HEK293 (cell line): ENCODE measurements around the gene GPATCH4.

ENCODE experiments used
- MEIS1 ChIP-seq: sonication (generic); formaldehyde crosslinking; IDR thresholded peaks from 2 replicates; pipeline ENCODE4 v1.8.1; 2022; ENCODE audit warnings: missing genetic modification reagents, mild to moderate bottlenecking, borderline replicate concordance
- ZNF112 ChIP-seq: fragments of 450-650 bp; formaldehyde crosslinking; IDR thresholded peaks from 2 replicates; pipeline ENCODE4 v1.5.0; 2017; ENCODE audit warnings: missing biosample characterization, missing genetic modification characterization
- ZNF623 ChIP-seq: fragments of 450-650 bp; formaldehyde crosslinking; IDR thresholded peaks from 2 replicates; pipeline ENCODE4 v1.5.1; 2016; ENCODE audit warnings: missing biosample characterization, missing genetic modification characterization
- TF ChIP-seq, protein P1 (sequence below): fragments of 450-650 bp; formaldehyde crosslinking; IDR thresholded peaks from 2 replicates; pipeline ENCODE4 v1.5.1; 2016; ENCODE audit warnings: missing biosample characterization, missing genetic modification characterization
- TF ChIP-seq, protein P2 (sequence below): fragments of 450-650 bp; formaldehyde crosslinking; IDR thresholded peaks from 2 replicates; pipeline ENCODE4 v1.5.1; 2016; ENCODE audit warnings: missing biosample characterization, missing genetic modification characterization
- TF ChIP-seq, protein P3 (sequence below): fragments of 450-650 bp; formaldehyde crosslinking; IDR thresholded peaks from 2 replicates; pipeline ENCODE4 v1.5.1; 2016; ENCODE audit warnings: missing biosample characterization, missing genetic modification characterization
- TF ChIP-seq, protein P4 (sequence below): fragments of 450-650 bp; formaldehyde crosslinking; IDR thresholded peaks from 2 replicates; pipeline ENCODE4 v1.5.1; 2016; ENCODE audit warnings: missing biosample characterization, missing genetic modification characterization
- TF ChIP-seq, protein P5 (sequence below): fragments of 450-650 bp; formaldehyde crosslinking; IDR thresholded peaks from 2 replicates; pipeline ENCODE4 v1.5.1; 2016; ENCODE audit warnings: missing biosample characterization, missing genetic modification characterization

DNA sequence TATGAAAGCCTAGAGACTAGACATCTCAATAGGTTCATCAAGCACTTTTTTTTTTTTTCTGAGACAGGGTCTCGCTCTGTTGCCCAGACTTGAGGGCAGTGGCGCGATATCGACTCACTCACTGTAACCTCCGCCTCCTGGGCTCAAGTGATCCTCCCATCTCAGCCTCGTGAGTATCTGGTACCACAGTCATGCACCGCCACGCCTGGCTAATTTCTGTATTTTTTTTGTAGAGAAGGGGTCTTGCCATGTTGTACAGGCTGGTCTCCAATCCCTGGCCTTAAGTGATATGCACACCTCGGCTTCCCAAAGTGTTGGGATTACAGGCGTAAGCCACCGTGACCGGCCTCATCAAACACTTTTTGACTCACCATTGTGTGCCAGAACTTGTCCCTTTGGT, 613 bp upstream of the GPATCH4 start:
- no peak for TF ChIP-seq ZNF112
- no peak for TF ChIP-seq MEIS1 (CRISPR knock-in tag)
- TF ChIP-seq, protein P1, sequence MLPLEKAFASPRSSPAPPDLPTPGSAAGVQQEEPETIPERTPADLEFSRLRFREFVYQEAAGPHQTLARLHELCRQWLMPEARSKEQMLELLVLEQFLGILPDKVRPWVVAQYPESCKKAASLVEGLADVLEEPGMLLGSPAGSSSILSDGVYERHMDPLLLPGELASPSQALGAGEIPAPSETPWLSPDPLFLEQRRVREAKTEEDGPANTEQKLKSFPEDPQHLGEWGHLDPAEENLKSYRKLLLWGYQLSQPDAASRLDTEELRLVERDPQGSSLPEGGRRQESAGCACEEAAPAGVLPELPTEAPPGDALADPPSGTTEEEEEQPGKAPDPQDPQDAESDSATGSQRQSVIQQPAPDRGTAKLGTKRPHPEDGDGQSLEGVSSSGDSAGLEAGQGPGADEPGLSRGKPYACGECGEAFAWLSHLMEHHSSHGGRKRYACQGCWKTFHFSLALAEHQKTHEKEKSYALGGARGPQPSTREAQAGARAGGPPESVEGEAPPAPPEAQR (tag by site-specific recombination): no peak
- TF ChIP-seq, protein P2, sequence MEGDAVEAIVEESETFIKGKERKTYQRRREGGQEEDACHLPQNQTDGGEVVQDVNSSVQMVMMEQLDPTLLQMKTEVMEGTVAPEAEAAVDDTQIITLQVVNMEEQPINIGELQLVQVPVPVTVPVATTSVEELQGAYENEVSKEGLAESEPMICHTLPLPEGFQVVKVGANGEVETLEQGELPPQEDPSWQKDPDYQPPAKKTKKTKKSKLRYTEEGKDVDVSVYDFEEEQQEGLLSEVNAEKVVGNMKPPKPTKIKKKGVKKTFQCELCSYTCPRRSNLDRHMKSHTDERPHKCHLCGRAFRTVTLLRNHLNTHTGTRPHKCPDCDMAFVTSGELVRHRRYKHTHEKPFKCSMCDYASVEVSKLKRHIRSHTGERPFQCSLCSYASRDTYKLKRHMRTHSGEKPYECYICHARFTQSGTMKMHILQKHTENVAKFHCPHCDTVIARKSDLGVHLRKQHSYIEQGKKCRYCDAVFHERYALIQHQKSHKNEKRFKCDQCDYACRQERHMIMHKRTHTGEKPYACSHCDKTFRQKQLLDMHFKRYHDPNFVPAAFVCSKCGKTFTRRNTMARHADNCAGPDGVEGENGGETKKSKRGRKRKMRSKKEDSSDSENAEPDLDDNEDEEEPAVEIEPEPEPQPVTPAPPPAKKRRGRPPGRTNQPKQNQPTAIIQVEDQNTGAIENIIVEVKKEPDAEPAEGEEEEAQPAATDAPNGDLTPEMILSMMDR (tag by site-specific recombination): no peak
- TF ChIP-seq, protein P3, sequence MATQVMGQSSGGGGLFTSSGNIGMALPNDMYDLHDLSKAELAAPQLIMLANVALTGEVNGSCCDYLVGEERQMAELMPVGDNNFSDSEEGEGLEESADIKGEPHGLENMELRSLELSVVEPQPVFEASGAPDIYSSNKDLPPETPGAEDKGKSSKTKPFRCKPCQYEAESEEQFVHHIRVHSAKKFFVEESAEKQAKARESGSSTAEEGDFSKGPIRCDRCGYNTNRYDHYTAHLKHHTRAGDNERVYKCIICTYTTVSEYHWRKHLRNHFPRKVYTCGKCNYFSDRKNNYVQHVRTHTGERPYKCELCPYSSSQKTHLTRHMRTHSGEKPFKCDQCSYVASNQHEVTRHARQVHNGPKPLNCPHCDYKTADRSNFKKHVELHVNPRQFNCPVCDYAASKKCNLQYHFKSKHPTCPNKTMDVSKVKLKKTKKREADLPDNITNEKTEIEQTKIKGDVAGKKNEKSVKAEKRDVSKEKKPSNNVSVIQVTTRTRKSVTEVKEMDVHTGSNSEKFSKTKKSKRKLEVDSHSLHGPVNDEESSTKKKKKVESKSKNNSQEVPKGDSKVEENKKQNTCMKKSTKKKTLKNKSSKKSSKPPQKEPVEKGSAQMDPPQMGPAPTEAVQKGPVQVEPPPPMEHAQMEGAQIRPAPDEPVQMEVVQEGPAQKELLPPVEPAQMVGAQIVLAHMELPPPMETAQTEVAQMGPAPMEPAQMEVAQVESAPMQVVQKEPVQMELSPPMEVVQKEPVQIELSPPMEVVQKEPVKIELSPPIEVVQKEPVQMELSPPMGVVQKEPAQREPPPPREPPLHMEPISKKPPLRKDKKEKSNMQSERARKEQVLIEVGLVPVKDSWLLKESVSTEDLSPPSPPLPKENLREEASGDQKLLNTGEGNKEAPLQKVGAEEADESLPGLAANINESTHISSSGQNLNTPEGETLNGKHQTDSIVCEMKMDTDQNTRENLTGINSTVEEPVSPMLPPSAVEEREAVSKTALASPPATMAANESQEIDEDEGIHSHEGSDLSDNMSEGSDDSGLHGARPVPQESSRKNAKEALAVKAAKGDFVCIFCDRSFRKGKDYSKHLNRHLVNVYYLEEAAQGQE (tag by site-specific recombination): no peak
- TF ChIP-seq, protein P4, sequence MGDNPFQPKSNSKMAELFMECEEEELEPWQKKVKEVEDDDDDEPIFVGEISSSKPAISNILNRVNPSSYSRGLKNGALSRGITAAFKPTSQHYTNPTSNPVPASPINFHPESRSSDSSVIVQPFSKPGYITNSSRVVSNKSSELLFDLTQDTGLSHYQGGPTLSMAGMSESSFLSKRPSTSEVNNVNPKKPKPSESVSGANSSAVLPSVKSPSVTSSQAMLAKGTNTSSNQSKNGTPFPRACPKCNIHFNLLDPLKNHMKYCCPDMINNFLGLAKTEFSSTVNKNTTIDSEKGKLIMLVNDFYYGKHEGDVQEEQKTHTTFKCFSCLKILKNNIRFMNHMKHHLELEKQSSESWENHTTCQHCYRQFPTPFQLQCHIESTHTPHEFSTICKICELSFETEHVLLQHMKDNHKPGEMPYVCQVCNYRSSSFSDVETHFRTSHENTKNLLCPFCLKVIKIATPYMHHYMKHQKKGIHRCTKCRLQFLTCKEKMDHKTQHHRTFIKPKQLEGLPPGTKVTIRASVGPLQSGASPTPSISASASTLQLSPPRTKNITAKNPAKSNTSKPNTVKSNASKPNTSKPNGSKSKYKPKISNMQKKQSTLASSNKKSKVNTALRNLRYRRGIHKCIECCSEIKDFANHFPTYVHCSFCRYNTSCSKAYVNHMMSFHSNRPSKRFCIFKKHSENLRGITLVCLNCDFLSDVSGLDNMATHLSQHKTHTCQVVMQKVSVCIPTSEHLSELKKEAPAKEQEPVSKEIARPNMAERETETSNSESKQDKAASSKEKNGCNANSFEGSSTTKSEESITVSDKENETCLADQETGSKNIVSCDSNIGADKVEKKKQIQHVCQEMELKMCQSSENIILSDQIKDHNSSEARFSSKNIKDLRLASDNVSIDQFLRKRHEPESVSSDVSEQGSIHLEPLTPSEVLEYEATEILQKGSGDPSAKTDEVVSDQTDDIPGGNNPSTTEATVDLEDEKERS (tag by site-specific recombination): no peak
- TF ChIP-seq ZNF623 (tag by site-specific recombination): no peak
- TF ChIP-seq, protein P5, sequence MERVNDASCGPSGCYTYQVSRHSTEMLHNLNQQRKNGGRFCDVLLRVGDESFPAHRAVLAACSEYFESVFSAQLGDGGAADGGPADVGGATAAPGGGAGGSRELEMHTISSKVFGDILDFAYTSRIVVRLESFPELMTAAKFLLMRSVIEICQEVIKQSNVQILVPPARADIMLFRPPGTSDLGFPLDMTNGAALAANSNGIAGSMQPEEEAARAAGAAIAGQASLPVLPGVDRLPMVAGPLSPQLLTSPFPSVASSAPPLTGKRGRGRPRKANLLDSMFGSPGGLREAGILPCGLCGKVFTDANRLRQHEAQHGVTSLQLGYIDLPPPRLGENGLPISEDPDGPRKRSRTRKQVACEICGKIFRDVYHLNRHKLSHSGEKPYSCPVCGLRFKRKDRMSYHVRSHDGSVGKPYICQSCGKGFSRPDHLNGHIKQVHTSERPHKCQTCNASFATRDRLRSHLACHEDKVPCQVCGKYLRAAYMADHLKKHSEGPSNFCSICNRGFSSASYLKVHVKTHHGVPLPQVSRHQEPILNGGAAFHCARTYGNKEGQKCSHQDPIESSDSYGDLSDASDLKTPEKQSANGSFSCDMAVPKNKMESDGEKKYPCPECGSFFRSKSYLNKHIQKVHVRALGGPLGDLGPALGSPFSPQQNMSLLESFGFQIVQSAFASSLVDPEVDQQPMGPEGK (tag by site-specific recombination): no peak
